Activated T-cell treated with anti-CD3 and anti-CD28 coated beads for 24 hours (primary cell): ENCODE data around the gene LAMA5.

Source experiments
- DNase-seq: peaks from one replicate; pipeline ENCODE4 v3.0.0-alpha.2; 2020; ENCODE audit warnings: low read depth

Gene LAMA5

GRCh38 chr20:62347445-62347844, 19.7 kb downstream of the LAMA5 start:
- DNase-seq, result no peak

- no peak for DNase-seq
Observed at GRCh38 chr20:62347151-62347404, 20.0 kb downstream of the LAMA5 start.

GRCh38 chr20:62346398-62347150, 20.5 kb downstream of the LAMA5 start:
- no peak for DNase-seq

- no peak for DNase-seq
Observed at GRCh38 chr20:62345681-62346370, 21.3 kb downstream of the LAMA5 start.

GRCh38 chr20:62344782-62345181, 22.3 kb downstream of the LAMA5 start:
- no peak for DNase-seq

- no peak for DNase-seq
Observed at GRCh38 chr20:62344092-62344491, 23.0 kb downstream of the LAMA5 start.

GRCh38 chr20:62342910-62343309, 24.2 kb downstream of the LAMA5 start:
- no peak for DNase-seq

GRCh38 chr20:62339647-62340062, 27.5 kb downstream of the LAMA5 start:
- no peak for DNase-seq

GRCh38 chr20:62338294-62338620, 28.9 kb downstream of the LAMA5 start:
- DNase-seq, result no peak

GRCh38 chr20:62337558-62338293, 29.4 kb downstream of the LAMA5 start:
- DNase-seq, result no peak

- DNase-seq, result no peak
Observed at GRCh38 chr20:62336775-62337557, 30.1 kb downstream of the LAMA5 start.

GRCh38 chr20:62336329-62336728, 30.8 kb downstream of the LAMA5 start:
- no peak for DNase-seq

- no peak for DNase-seq
Observed at GRCh38 chr20:62335532-62335931, 31.6 kb downstream of the LAMA5 start.

GRCh38 chr20:62334881-62335280, 32.2 kb downstream of the LAMA5 start:
- no peak for DNase-seq

GRCh38 chr20:62333820-62334595, 33.1 kb downstream of the LAMA5 start:
- DNase-seq, result no peak

GRCh38 chr20:62332989-62333819, 33.9 kb downstream of the LAMA5 start:
- no peak for DNase-seq

GRCh38 chr20:62332421-62332820, 34.7 kb downstream of the LAMA5 start:
- no peak for DNase-seq

GRCh38 chr20:62331347-62331746, 35.8 kb downstream of the LAMA5 start:
- no peak for DNase-seq

- no peak for DNase-seq
Observed at GRCh38 chr20:62330576-62331317, 36.4 kb downstream of the LAMA5 start.
